Fibroblast of skin of right quadriceps (primary cell): ENCODE measurements around the gene TANGO2.

Experiments used
- DNase-seq: peaks from one replicate; pipeline ENCODE4 v3.0.0-alpha.2; 2013

The TANGO2 gene, protein sequence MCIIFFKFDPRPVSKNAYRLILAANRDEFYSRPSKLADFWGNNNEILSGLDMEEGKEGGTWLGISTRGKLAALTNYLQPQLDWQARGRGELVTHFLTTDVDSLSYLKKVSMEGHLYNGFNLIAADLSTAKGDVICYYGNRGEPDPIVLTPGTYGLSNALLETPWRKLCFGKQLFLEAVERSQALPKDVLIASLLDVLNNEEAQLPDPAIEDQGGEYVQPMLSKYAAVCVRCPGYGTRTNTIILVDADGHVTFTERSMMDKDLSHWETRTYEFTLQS

DNA sequence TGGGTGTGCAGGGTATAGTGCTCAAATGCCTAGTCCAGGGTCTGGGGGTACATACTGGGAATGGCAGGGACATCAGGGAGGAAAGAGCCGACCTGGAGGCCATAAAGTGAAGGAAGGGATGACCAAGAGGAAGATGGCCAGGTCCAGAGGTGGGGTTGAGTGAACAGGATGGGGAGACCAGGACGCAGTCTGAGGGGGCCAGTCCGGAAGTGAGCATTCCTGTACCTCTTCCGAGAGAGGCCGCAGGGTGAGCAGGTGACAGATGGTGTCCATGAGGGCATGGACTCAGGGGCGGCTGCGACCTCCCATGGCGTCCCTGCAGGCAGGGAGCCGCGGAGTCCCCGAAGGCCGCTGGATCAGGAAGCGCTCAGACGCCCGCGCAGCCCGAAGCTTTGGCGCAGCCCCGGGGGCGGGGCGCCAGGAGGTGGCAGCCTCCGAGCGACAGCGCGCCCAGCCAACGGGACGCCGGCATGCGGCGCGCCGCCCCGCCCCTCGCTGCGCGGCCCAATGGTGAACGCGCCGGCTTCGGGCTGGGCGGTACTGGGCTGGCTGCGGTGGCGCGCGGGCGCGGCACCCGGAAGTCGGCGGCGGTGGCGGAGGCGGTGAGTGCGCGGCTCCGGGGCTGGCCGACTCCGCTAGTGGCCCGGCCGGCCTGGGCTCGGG is at the start of gene TANGO2:
TANGO2 (plus strand) TSS at position 578 of the 663 bp plus-strand sequence. CDS start 15,689 bp downstream, outside the sequence.
- peak; percentile 89 for DNase-seq

GRCh38 chr22:19971276-19972124 is 49.4 kb upstream of the TANGO2 start:
- no peak for DNase-seq

DNA sequence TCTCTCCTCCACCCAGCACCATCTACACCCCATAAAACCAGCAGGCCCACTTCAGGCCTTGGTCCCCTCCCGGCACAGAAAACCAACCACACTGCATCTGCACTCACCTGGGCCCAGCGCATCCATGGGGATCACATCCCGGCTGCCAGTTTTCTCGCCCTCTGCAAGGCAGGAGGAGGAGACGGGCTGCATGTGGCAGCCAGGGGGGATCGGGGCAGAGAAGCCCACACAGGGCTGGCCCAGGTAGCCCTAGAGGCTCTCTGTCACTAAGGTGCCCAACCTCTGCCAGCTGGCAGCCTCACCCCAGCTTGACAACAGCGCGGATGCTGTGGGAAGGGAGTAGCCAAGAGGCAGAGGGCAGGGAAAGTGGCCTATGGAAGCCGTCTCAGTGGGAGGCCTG is 48.7 kb upstream of the TANGO2 start:
- no peak for DNase-seq

- DNase-seq, result no peak
Observed at GRCh38 chr22:19972652-19973550, 48.0 kb upstream of the TANGO2 start.

DNA sequence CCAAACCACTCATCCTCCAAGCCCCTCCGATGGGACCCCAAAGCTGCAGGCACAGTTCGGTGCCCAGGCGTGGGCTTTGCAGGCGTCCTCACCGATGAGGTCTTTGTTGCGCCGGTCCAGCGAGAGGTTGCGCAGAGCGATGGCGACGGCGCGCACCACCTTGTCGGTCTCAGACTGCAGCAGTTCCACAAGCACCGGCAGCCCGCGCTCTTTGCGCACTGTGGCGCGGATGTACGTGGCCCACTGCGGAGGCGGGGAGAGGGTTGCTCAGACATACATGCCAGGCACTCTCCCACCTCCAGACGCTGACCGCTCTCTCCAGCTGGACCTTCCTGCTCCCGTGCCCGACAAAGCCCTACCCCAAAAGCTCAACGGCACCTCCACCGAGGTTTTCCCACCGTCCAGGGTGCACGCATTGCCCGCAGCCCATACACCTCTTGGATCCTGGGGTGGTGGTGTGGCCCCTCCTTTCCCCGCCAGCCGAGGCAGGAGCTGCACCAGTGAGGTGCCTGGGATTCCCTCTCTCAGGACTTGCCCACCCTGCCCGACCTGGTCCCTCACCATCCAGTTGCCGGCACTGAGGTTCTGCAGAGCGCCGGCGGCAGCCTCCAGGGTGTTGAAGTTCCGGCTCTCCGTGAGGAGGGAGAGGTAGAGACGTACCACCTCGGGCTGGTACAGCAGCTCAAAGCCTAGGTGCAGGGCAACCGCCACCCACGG is 47.2 kb upstream of the TANGO2 start:
- DNase-seq, result no peak

DNA sequence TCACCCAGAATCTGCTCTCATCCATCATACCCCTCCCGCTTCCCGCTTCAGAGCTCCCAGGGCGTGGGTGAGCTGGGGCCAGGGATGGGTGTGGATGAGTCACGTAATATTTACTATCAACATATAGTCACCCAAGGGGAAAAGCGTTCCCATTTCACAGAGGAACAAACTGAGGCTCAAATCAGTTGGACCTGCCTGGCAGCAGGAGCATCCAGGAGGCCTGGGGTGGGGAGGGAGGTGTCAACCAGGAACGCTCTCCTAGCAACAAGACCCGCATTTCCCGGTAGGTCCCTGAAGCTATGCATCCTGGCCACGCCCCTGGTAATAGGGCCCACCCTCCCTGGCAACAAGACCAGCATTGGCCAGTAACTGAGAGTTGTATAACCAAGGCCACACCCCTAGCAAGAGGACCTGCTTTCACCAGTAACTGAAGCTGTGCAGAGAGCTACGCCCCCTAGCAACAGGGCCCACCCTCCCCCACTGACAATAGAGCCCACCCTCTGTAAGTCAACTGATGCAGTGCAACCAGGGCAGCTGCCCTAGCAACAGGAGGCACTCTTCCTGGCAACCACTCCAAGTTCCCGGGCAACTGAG is 46.5 kb upstream of the TANGO2 start:
- peak; percentile 56 for DNase-seq

DNA sequence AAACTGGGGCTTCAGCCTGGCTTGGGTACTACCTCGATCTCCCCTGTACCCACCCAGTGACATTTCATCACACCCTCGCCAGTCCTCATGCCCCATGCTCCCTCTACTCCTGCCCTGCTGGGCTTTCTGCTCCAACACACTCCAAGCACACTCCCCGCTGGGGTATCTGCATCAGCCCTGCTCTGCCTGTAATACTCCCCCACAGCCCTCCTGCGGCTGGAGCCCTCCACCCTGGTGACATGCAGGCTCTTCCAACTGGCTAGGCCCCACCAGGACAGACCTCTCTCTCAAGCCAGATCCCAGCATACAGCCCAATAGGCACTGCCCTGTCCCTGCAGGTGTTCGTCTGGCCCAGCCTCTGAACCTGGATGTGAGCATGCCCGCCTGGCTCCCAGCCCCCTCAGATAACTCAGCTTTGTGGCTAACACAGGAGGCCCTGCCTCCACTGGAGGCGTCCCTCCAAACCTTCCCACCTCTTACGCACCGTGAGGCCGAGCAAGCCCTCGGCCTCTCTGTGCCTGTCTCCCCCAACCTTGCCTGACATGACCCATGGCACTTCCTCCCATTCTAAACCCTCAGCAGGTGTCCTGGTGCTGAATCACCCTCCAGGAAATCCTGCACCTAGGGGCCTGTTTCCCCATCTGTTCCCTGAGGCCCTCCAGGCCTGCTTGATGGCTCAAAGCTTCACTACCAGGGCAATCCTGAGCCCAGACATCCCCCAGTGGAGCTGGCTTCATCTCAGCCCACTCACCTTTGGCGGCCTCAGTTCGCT is 45.8 kb upstream of the TANGO2 start:
- DNase-seq, result no peak

- DNase-seq, result no peak
Observed at GRCh38 chr22:19975707-19976035, 45.2 kb upstream of the TANGO2 start.

GRCh38 chr22:19976671-19977070 is 44.2 kb upstream of the TANGO2 start:
- no peak for DNase-seq

GRCh38 chr22:19977296-19978243 is 43.3 kb upstream of the TANGO2 start:
- DNase-seq, result no peak

- DNase-seq, result no peak
Observed at GRCh38 chr22:19978748-19979147, 42.2 kb upstream of the TANGO2 start.

GRCh38 chr22:19979712-19980493 is 41.0 kb upstream of the TANGO2 start:
- DNase-seq, result no peak

GRCh38 chr22:19980766-19981165 is 40.1 kb upstream of the TANGO2 start:
- no peak for DNase-seq

DNA sequence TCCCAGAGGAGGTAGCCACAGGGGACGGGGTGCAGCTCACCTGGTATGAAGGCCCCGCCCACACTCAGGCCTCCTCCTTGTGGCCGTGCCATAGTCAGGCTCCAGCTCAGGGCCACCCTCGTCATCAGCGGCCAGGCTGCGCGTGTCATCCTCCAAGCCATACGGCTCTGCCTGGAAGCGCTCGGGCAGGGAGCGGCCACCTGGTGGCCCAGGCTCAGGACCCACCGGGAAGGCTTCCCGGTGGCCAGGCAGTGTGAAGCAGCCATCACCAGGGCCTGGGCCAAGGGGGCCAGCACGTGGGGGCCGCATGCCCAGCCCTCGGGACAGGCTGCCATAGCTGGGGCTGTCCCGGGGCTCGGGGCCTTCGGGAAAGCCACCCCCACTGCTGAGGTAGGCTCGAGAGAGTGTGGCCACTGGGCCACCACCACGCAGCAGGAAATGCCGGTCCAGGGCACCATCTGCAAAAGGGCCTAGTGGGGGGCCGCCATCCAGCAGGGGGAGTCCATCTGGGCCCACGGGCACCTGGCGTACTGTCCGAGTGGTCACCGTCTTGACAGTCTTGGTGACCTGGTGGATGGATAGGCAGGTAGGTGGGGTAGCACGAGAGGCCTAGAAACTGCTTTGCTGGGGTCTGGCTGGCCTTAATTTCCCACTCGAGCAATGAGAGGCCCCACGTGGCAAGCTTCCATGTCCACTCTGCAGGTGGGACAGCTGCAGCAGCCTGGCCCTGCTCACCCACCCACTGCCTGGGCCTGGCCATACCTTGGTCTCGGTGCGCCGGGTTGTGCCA is 39.5 kb upstream of the TANGO2 start:
- no peak for DNase-seq

- DNase-seq, result no peak
Observed at GRCh38 chr22:19981961-19982920, 38.7 kb upstream of the TANGO2 start.

DNA sequence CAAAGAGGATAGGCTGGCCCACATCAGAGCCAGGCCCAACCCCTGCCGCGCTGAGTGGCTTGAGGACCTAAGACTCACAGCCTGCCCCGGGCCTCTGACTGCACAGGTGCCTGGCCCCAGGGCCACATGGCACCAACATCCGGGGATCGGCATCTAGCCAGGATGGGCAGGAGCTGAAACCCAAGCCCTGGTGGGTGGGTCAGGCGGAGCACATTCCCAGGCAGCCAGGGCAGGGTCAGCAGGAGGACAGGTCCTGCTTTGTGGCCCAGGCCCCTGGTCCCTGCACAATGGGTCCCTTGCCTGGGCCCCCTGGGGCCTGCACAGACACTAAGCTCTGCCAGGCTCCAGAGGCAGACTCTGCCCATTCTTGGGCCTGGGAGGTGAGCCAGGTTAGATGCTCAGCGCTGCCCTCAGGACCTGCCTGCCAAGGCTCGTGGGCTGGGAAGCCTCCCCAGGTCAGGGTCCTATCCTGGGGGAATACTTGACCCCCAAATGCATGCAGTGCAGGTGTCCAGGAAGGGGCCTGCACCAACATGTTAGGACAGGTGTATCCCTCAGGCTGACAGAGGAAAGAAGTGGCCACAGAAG is 37.8 kb upstream of the TANGO2 start:
- DNase-seq, result no peak
